Panc1 (cell line): ENCODE results near the gene ATP6V0A4. TPM values are rescaled to one million over a fixed set of nuclear protein-coding genes. Genes with fewer than 3 reads are reported as not detected.

Experiments
- ATAC-seq: fragments of 200-7000 bp; cut with Tn5 transposase; 2 replicates; pipeline ENCODE4 v1.9.1; 2020; ENCODE audit warnings: mild to moderate bottlenecking, moderate library complexity
- BruUV-seq: library from RNA; stranded (reverse); fragments of 400-500 nt; replicated peaks from 2 replicates; lab custom pipeline; 2021; lab: Mats Ljungman, UMichigan
- CTCF ChIA-PET: fragments of 300-600 bp; sonication (Branson Sonifier 250); formaldehyde crosslinking; loops from one replicate; lab custom pipeline; 2022; ENCODE audit warnings: antibody characterized with exemption; lab: Charles Lee
- POLR2A ChIA-PET: fragments of 300-600 bp; sonication (Branson Sonifier 250); formaldehyde crosslinking; loops from one replicate; lab custom pipeline; 2022; ENCODE audit warnings: antibody characterized with exemption; lab: Charles Lee
- DNase-seq: peaks from one replicate; pipeline ENCODE4 v3.0.0-alpha.2; 2010; ENCODE audit warnings: low read depth, low spot score
- H3K27ac ChIP-seq: 2 replicates; pipeline ENCODE4 v1.5.1; 2011; ENCODE audit warnings: mild to moderate bottlenecking, low read length, inconsistent platforms
- H3K27me3 ChIP-seq: fragments of 200-500 bp; sonication (Bioruptor generic); 2 replicates; pipeline ENCODE4 v1.6.0; 2014; ENCODE audit warnings: low read length, inconsistent platforms; ENCODE audit not compliant: control insufficient read depth, insufficient read depth
- H3K36me3 ChIP-seq: fragments of 200-500 bp; sonication (Bioruptor generic); 2 replicates; pipeline ENCODE4 v1.5.1; 2014; ENCODE audit warnings: inconsistent platforms, mild to moderate bottlenecking, low read length, moderate library complexity; ENCODE audit not compliant: control insufficient read depth, insufficient read depth
- H3K4me1 ChIP-seq: 2 replicates; pipeline ENCODE4 v1.5.1; 2011; ENCODE audit warnings: inconsistent platforms, mild to moderate bottlenecking, low read length, moderate library complexity; ENCODE audit not compliant: control insufficient read depth, insufficient read depth
- H3K4me3 ChIP-seq, 2 experiments: 2 replicates each; pipeline ENCODE4 v1.5.1; 2011 to 2012; ENCODE audit warnings: low read depth in 2 of 2, low read length in 2 of 2, mild to moderate bottlenecking in 2 of 2, inconsistent platforms in 1 of 2, moderate library complexity in 1 of 2
- H3K9me3 ChIP-seq: fragments of 200-500 bp; sonication (Bioruptor generic); 2 replicates; pipeline ENCODE4 v1.5.1; 2014; ENCODE audit warnings: low read depth, mild to moderate bottlenecking, inconsistent platforms, low read length, moderate library complexity; ENCODE audit not compliant: control insufficient read depth, insufficient read depth
- CTCF ChIP-seq: fragments of 450-650 bp; IDR thresholded peaks from 2 replicates; pipeline ENCODE4 v1.5.1; 2017; ENCODE audit warnings: mild to moderate bottlenecking
- POLR2AphosphoS5 ChIP-seq: IDR thresholded peaks from 2 replicates; pipeline ENCODE4 v1.6.1; 2012; ENCODE audit warnings: mild to moderate bottlenecking, low read depth, low read length, moderate library complexity
- REST ChIP-seq, 2 experiments: IDR thresholded peaks; 2 replicates each; pipeline ENCODE4 v1.6.1; 2011 to 2012; ENCODE audit warnings: low read depth in 2 of 2, control low read depth in 1 of 2, low read length in 1 of 2, mild to moderate bottlenecking in 1 of 2, moderate library complexity in 1 of 2; ENCODE audit not compliant: insufficient read depth in 1 of 2
- SIN3A ChIP-seq: IDR thresholded peaks from 2 replicates; pipeline ENCODE4 v1.6.1; 2012; ENCODE audit warnings: low read depth, mild to moderate bottlenecking, low read length, moderate library complexity, borderline replicate concordance; ENCODE audit not compliant: insufficient read depth
- TCF7L2 ChIP-seq: IDR thresholded peaks from 2 replicates; pipeline ENCODE4 v1.6.1; 2011; ENCODE audit warnings: mild to moderate bottlenecking, low read depth, low read length, inconsistent platforms
- in situ Hi-C: cut with HindIII; loops from 2 replicates; pipeline ENCODE4 v1.10.0; 2016; ENCODE audit warnings: low sequenced_read_pairs, low pct_unique_long_range_greater_than_20kb
- intact Hi-C: fragments of 100-400 bp; cut with micrococcal nuclease; formaldehyde crosslinking; loops from one replicate; pipeline ENCODE4 v1.10.0; 2022; ENCODE audit not compliant: unreplicated experiment
- total RNA-seq: library from RNA; stranded (reverse); gene quantifications from one replicate; pipeline ENCODE4 v1.2.1, GENCODE V29; 2021; ENCODE audit not compliant: unreplicated experiment

The ATP6V0A4 gene
- total RNA-seq, 1 experiment from 2014 or later: 0.15 TPM

DNA sequence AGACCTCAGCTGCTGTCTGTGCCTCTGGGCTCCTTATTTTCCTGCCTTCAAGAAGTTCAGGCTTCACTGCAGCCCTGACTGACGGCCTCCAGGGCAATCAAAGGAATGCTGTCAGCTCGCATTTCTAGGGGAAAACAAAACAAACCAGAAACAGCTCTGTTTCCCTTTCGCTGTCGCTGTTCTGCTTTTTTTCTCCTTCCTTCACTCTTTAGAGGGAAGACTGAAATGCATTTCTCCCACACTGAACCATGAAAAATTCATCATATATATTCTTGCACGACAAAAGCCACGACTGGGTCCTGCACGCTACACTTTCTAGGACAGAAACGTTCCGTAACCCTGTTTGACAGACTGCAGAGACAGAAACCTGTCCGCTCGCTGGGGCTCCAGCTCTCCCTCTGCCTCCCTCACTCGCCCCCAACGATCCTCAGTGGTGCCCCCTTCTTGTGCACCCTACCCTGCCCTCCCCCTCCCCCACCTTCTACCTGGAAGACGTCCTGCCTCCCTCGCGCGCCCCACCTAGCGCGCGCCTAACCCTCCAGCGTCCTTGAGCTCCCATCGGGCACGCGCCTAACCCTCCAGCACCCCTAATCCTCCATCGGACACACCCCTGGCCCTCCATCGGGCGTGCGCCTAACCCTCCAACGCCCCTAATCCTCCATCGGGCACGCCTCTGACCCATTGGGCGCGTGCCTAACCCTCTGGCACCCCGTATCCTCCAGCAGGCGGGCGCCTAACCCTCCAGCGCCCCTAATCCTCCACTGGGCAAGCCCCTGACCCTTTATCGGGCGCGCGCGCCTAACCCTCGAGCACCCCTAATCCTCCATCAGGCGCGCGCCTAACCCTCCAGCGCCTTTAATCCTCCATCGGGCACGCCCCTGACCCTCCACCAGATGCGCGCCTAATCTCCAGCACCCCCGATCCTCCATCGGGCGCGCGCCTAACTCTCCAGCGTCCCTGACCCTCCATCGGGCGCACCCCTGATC is 134.0 kb downstream of the ATP6V0A4 start:
- in situ Hi-C loops: no loop called here
- DNase-seq: no peak
- ATAC-seq: peak; percentile 71; the same call in 1 of the 2 replicates

More for the DNA sequence above, 134.0 kb downstream of the ATP6V0A4 start:
- ChIA-PET POLR2A (interaction anchor here (0.6 kb wide), 1 partner anchor 10 kb away, joined by 6 read pairs; no protein-coding TSS in a partner anchor), CTCF (interaction anchor here (0.9 kb wide), 1 partner anchor 74 kb away, joined by 3 read pairs; no protein-coding TSS in a partner anchor)
- no peaks in the 10 kb centered on the region for H3K9me3 ChIP-seq
- no peaks in the 10 kb centered on the region for H3K36me3 ChIP-seq
- TF ChIP-seq POLR2AphosphoS5: no peak
- TF ChIP-seq CTCF: no peak
- TF ChIP-seq REST (IDR thresholded peaks at IDR 0.05; ENCODE audit: insufficient read depth in 1 of 2, low read depth in 2 of 2, low read length in 1 of 2): no peak
- no peak for TF ChIP-seq SIN3A
- TF ChIP-seq TCF7L2: no peak
- H3K4me3 ChIP-seq: peak overlapping the region; percentile 36 to 52
- BruUV-seq: no TSS peak
- intact Hi-C loops: no loop called here
- H3K4me1 ChIP-seq: peaks cover 10% of the 10 kb centered on the region
- no peak overlapping the region for H3K27ac ChIP-seq
- H3K27me3 ChIP-seq: peaks cover 25% of the 10 kb centered on the region
